Activated CD8-positive, alpha-beta memory T cell treated with anti-CD3 and anti-CD28 coated beads, Interleukin-2, amount 10 ng/mL, durations not matched to agents 7 days and 5 days (primary cell): Measurements from ENCODE around the gene LCN1. TPM values are rescaled to one million over a fixed set of nuclear protein-coding genes. Genes with fewer than 3 reads are reported as not detected.
"Not testable (repeated sequence)": the region's sequence is repeated elsewhere in the genome, so short reads cannot be mapped to it uniquely, and the experiment has no call there.

Source experiments
- ATAC-seq: fragments of 150-1000 bp; cut with Tn5 transposase; one replicate; pipeline ENCODE4 v1.10.0; 2021; ENCODE audit warnings: moderate library complexity
- CTCF ChIA-PET: fragments of 350-600 bp; sonication (Branson Sonifier 250); formaldehyde crosslinking; loops from one replicate; lab custom pipeline; 2021; ENCODE audit warnings: antibody characterized with exemption; lab: Charles Lee
- DNase-seq: peaks from one replicate; pipeline ENCODE4 v3.0.0-alpha.2; 2020
- H3K27ac Mint-ChIP-seq: one replicate; pipeline ENCODE4 v1.8.0; 2021; ENCODE audit warnings: mild to moderate bottlenecking, mixed read lengths
- H3K27me3 Mint-ChIP-seq: one replicate; pipeline ENCODE4 v1.8.0; 2021; ENCODE audit warnings: mixed read lengths
- H3K36me3 Mint-ChIP-seq: one replicate; pipeline ENCODE4 v1.8.0; 2021; ENCODE audit warnings: mild to moderate bottlenecking, mixed read lengths
- H3K4me1 Mint-ChIP-seq: one replicate; pipeline ENCODE4 v1.8.0; 2021; ENCODE audit warnings: mixed read lengths
- H3K4me3 Mint-ChIP-seq: one replicate; pipeline ENCODE4 v1.8.0; 2021; ENCODE audit warnings: mild to moderate bottlenecking, moderate library complexity, mixed read lengths
- H3K9me3 Mint-ChIP-seq: one replicate; pipeline ENCODE4 v1.8.0; 2022; ENCODE audit warnings: low read depth, mixed read lengths
- total RNA-seq, 2 experiments: library from RNA; stranded (reverse); gene quantifications; one replicate each; pipeline ENCODE4 v1.2.3, GENCODE V29; 2021

The LCN1 gene
- total RNA-seq, 2 experiments from 2014 or later: not detected

GRCh38 chr9:135526730-135527571 lies 5.7 kb downstream of the LCN1 start:
- no peak overlapping the region for H3K4me3 Mint-ChIP-seq
- H3K9me3 Mint-ChIP-seq: no peaks in the 10 kb centered on the region
- peaks cover 29% of the 10 kb centered on the region for H3K4me1 Mint-ChIP-seq
- DNase-seq: peak; percentile 36
- H3K27me3 Mint-ChIP-seq: peaks cover 2% of the 10 kb centered on the region
- ATAC-seq: no peak
- H3K36me3 Mint-ChIP-seq: peaks cover 4% of the 10 kb centered on the region
- CTCF ChIA-PET: no interaction called here
- H3K27ac Mint-ChIP-seq: no peak overlapping the region

GRCh38 chr9:135528842-135529435 lies 7.7 kb downstream of the LCN1 start:
- not testable (repeated sequence) for H3K9me3 Mint-ChIP-seq, H3K36me3 Mint-ChIP-seq, H3K27me3 Mint-ChIP-seq, ATAC-seq, H3K4me3 Mint-ChIP-seq
- peaks cover 30% of the 10 kb centered on the region for H3K4me1 Mint-ChIP-seq
- peak overlapping the region; percentile 67 for H3K27ac Mint-ChIP-seq
- peak; percentile 56 for DNase-seq
- CTCF ChIA-PET: interaction anchor here (1.3 to 2.6 kb wide), 2 partner anchors 23 to 29 kb away, joined by 3 to 15 read pairs; partner anchors contain the start of gene MRPS2

- Mint-ChIP-seq H3K4me1 (peaks cover 36% of the 10 kb centered on the region), H3K36me3 (peaks cover 4% of the 10 kb centered on the region), H3K27me3 (peaks cover 11% of the 10 kb centered on the region), H3K27ac (peak overlapping the region; percentile 67), H3K9me3 (no peaks in the 10 kb centered on the region), H3K4me3 (no peak overlapping the region)
- DNase-seq: peak; percentile 55
- peak; percentile 79 for ATAC-seq
- CTCF ChIA-PET: interaction anchor here (2.6 kb wide), 1 partner anchor 25 kb away, joined by 15 read pairs; no protein-coding TSS in a partner anchor
These were observed 8.9 kb downstream of the LCN1 start for GRCh38 chr9:135530146-135530545.

GRCh38 chr9:135531096-135531495 lies 9.9 kb downstream of the LCN1 start:
- H3K9me3 Mint-ChIP-seq: no peaks in the 10 kb centered on the region
- ATAC-seq (no peak), DNase-seq (peak; percentile 23)
- CTCF ChIA-PET: interaction anchor here (2.6 kb wide), 1 partner anchor 26 kb away, joined by 15 read pairs; no protein-coding TSS in a partner anchor
- peaks cover 38% of the 10 kb centered on the region for H3K4me1 Mint-ChIP-seq
- H3K4me3 Mint-ChIP-seq: no peak overlapping the region
- peak overlapping the region; percentile 13 for H3K27ac Mint-ChIP-seq
- peaks cover 13% of the 10 kb centered on the region for H3K27me3 Mint-ChIP-seq
- H3K36me3 Mint-ChIP-seq: peaks cover 4% of the 10 kb centered on the region

- Mint-ChIP-seq H3K4me3 (no peak overlapping the region), H3K27me3 (peaks cover 28% of the 10 kb centered on the region), H3K9me3 (no peaks in the 10 kb centered on the region), H3K27ac (no peak overlapping the region), H3K4me1 (peaks cover 44% of the 10 kb centered on the region), H3K36me3 (peaks cover 4% of the 10 kb centered on the region)
- DNase-seq (peak; percentile 18), ATAC-seq (no peak)
- CTCF ChIA-PET: no interaction called here
These were observed 11.9 kb downstream of the LCN1 start for GRCh38 chr9:135533113-135533512.

- peaks cover 39% of the 10 kb centered on the region for H3K4me1 Mint-ChIP-seq
- no peak overlapping the region for H3K27ac Mint-ChIP-seq
- ATAC-seq (no peak), DNase-seq (peak; percentile 36)
- CTCF ChIA-PET: no interaction called here
- H3K9me3 Mint-ChIP-seq: no peaks in the 10 kb centered on the region
- no peak overlapping the region for H3K4me3 Mint-ChIP-seq
- peaks cover 4% of the 10 kb centered on the region for H3K36me3 Mint-ChIP-seq
- H3K27me3 Mint-ChIP-seq: peaks cover 34% of the 10 kb centered on the region
These were observed 12.4 kb downstream of the LCN1 start for GRCh38 chr9:135533674-135534073.

GRCh38 chr9:135534192-135534711 lies 13.0 kb downstream of the LCN1 start:
- H3K9me3 Mint-ChIP-seq, H3K27ac Mint-ChIP-seq, H3K4me3 Mint-ChIP-seq, H3K36me3 Mint-ChIP-seq, ATAC-seq, CTCF ChIA-PET: not testable (repeated sequence)
- H3K4me1 Mint-ChIP-seq: peaks cover 36% of the 10 kb centered on the region
- DNase-seq: peak; percentile 28
- H3K27me3 Mint-ChIP-seq: peaks cover 38% of the 10 kb centered on the region

GRCh38 chr9:135534826-135535225 lies 13.6 kb downstream of the LCN1 start:
- not testable (repeated sequence) for DNase-seq
- peaks cover 30% of the 10 kb centered on the region for H3K4me1 Mint-ChIP-seq

GRCh38 chr9:135535631-135536030 lies 14.4 kb downstream of the LCN1 start:
- H3K4me3 Mint-ChIP-seq, H3K36me3 Mint-ChIP-seq, H3K9me3 Mint-ChIP-seq: not testable (repeated sequence)

More at GRCh38 chr9:135534826-135535225, 13.6 kb downstream of the LCN1 start:
- H3K27ac Mint-ChIP-seq, H3K36me3 Mint-ChIP-seq, H3K4me3 Mint-ChIP-seq, H3K9me3 Mint-ChIP-seq, ATAC-seq: not testable (repeated sequence)
- CTCF ChIA-PET: interaction anchor here (0.6 kb wide), 1 partner anchor 692 kb away, joined by 3 read pairs; no protein-coding TSS in a partner anchor
- peaks cover 41% of the 10 kb centered on the region for H3K27me3 Mint-ChIP-seq

GRCh38 chr9:135536216-135536615 lies 15.0 kb downstream of the LCN1 start:
- H3K36me3 Mint-ChIP-seq: no peaks in the 10 kb centered on the region
- DNase-seq: peak; percentile 59
- peaks cover 47% of the 10 kb centered on the region for H3K27me3 Mint-ChIP-seq
- no peak overlapping the region for H3K4me3 Mint-ChIP-seq
- no peak overlapping the region for H3K27ac Mint-ChIP-seq
- H3K4me1 Mint-ChIP-seq: peaks cover 18% of the 10 kb centered on the region
- CTCF ChIA-PET: interaction anchor here (1.3 kb wide), 1 partner anchor 32 kb away, joined by 3 read pairs; no protein-coding TSS in a partner anchor
- peak; percentile 30 for ATAC-seq
- H3K9me3 Mint-ChIP-seq: no peaks in the 10 kb centered on the region

More at GRCh38 chr9:135535631-135536030, 14.4 kb downstream of the LCN1 start:
- DNase-seq, H3K27ac Mint-ChIP-seq, ATAC-seq, CTCF ChIA-PET: not testable (repeated sequence)
- Mint-ChIP-seq H3K27me3 (peaks cover 45% of the 10 kb centered on the region), H3K4me1 (peaks cover 23% of the 10 kb centered on the region)

GRCh38 chr9:135543262-135543894 lies 22.1 kb downstream of the LCN1 start:
- H3K27ac Mint-ChIP-seq, H3K4me3 Mint-ChIP-seq, CTCF ChIA-PET, H3K36me3 Mint-ChIP-seq, DNase-seq, ATAC-seq, H3K9me3 Mint-ChIP-seq, H3K4me1 Mint-ChIP-seq: not testable (repeated sequence)
- peaks cover 33% of the 10 kb centered on the region for H3K27me3 Mint-ChIP-seq

- Mint-ChIP-seq H3K36me3 (no peaks in the 10 kb centered on the region), H3K4me3 (no peak overlapping the region), H3K27me3 (peaks cover 18% of the 10 kb centered on the region), H3K4me1 (peaks cover 4% of the 10 kb centered on the region), H3K9me3 (no peaks in the 10 kb centered on the region), H3K27ac (no peak overlapping the region)
- CTCF ChIA-PET: no interaction called here
- no peak for ATAC-seq
- DNase-seq: no peak
These were observed 23.9 kb downstream of the LCN1 start for GRCh38 chr9:135544981-135545635.
